Measurements from ENCODE around the gene COBL.

Gene COBL

GRCh38 chr7:51235593-51236313, 80.9 kb downstream of the COBL start:
- DNase-seq: no peak

- no peak for DNase-seq
Measured at GRCh38 chr7:51234609-51235308, 81.8 kb downstream of the COBL start.

- no peak for DNase-seq
Measured at GRCh38 chr7:51234139-51234538, 82.5 kb downstream of the COBL start.

GRCh38 chr7:51233374-51233773, 83.2 kb downstream of the COBL start:
- peak in 1 of 58 donors; percentile 40 for DNase-seq

GRCh38 chr7:51230723-51231122, 85.9 kb downstream of the COBL start:
- no peak for DNase-seq

GRCh38 chr7:51230324-51230625, 86.3 kb downstream of the COBL start:
- DNase-seq: no peak

- DNase-seq: peak in 1 of 58 donors; percentile 44
Measured at GRCh38 chr7:51229620-51230323, 86.8 kb downstream of the COBL start.

- DNase-seq: peak in 21 of 58 donors; percentile 18 to 58 (median 33)
Measured at GRCh38 chr7:51229106-51229537, 87.5 kb downstream of the COBL start.

GRCh38 chr7:51228386-51228958, 88.1 kb downstream of the COBL start:
- DNase-seq: no peak

- DNase-seq: no peak
Measured at GRCh38 chr7:51227861-51228260, 88.7 kb downstream of the COBL start.

- no peak for DNase-seq
Measured at GRCh38 chr7:51226916-51227535, 89.6 kb downstream of the COBL start.

GRCh38 chr7:51226063-51226755, 90.4 kb downstream of the COBL start:
- DNase-seq: peak in 1 of 58 donors; percentile 26

GRCh38 chr7:51224811-51225595, 91.6 kb downstream of the COBL start:
- peak in 6 of 58 donors; percentile 25 to 56 (median 40) for DNase-seq

GRCh38 chr7:51223505-51223904, 93.1 kb downstream of the COBL start:
- DNase-seq: no peak

- DNase-seq: no peak
Measured at GRCh38 chr7:51222916-51223315, 93.7 kb downstream of the COBL start.

GRCh38 chr7:51220226-51220625, 96.4 kb downstream of the COBL start:
- DNase-seq: no peak

GRCh38 chr7:51219261-51219988, 97.2 kb downstream of the COBL start:
- no peak for DNase-seq

- DNase-seq: no peak
Measured at GRCh38 chr7:51217804-51218203, 98.8 kb downstream of the COBL start.

GRCh38 chr7:51214098-51214497, 102.5 kb downstream of the COBL start:
- DNase-seq: no peak
